HG03060 (cell line): ENCODE measurements around the gene CYB5A.
"Not testable (repeated sequence)": the region's sequence is repeated elsewhere in the genome, so short reads cannot be mapped to it uniquely, and the experiment has no call there.

Experiments used
- ATAC-seq: cut with Tn5 transposase; IDR thresholded peaks from one replicate; pipeline ENCODE4 v1.9.1; 2021; ENCODE audit warnings: low read depth, moderate number of reproducible peaks; ENCODE audit not compliant: unreplicated experiment

CYB5A gene

DNA sequence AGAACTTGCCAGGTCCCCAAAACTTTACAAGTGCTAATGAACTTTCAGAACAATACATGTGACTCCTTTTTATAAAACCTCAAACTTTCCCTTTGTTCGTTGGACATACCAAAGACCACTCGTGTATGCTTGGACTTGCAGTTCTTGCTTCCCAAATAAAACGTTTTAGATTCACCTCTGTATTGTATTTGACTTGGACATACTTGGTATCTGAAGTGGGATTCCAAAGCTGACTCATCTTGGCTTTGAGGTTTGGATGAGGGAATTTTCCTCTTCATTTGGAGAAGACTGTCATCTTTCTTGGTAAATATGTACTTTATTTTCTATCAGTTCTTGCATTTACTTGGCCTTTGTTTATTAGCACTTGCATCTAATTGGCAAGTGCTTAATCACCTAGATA, 8.0 kb upstream of the CYB5A start:
- no peak for ATAC-seq

DNA sequence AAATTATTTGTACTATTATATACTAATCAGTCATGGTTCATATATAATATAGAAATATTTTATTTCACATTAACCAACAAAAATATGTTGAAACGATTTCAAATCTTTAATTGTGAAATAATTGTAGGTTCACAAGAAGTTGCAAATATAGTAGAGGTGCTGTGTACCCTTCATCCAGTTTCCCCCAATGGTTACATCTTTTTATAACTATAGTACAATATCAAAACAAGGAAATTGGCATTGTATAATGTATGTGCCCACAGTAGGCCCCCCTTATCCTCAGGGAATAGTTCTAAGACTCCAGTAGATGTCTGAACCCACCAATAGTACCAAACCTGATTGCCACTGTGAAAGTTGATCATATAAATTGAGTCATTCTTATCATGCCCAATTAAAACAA, 7.4 kb upstream of the CYB5A start:
- no peak for ATAC-seq

DNA sequence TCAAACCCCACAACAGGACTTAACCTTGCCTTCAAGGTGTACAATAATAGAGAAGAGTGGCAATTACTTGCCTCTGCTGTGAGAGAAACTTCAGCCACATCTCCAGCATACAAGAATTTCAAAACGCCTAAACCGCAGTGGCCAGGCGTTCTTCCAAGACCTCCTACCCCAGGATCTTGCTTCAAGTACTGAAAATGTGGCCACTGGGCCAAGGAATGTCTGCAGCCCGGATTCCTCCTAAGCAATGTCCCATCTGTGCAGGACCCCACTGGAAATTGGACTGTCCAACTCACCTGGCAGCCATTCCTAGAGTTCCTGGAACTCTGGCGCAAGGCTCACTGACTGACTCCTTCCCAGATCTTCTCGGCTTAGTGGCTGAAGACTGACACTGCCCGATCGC, 2.8 kb upstream of the CYB5A start:
- no peak for ATAC-seq

DNA sequence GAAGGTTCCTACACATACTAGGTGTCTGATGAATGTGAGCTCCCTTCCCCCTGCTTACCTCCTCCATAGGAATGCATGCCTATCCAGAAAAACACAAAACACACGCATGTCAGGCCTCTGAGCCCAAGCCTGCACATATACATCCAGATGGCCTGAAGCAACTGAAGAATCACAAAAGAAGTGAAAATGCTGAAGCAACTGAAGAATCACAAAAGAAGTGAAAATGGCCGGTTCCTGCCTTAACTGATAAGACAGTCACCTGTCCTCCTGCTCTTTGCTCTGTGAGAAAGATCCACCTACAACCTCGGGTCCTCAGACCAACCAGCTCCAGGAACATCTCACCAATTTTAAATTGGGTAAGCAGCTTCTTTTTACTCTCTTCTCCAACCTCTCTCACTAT, 1.2 kb upstream of the CYB5A start:
- ATAC-seq = not testable (repeated sequence)

DNA sequence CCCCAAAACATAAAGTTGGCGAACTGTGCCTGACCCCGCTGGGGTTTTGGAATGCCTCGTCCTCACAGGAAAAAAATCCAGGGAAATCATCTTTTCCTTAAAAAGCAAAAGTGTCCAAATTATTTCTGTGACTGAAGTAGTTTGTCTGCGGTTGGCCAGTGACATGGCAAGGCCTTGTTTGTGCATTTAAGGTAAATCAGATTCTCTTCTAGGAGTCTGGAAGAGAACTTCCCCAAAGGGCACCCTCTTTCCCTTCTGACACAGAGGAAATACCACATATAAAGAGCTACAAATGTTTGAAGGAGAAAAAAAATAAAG, 737 bp upstream of the CYB5A start:
- ATAC-seq = no peak

DNA sequence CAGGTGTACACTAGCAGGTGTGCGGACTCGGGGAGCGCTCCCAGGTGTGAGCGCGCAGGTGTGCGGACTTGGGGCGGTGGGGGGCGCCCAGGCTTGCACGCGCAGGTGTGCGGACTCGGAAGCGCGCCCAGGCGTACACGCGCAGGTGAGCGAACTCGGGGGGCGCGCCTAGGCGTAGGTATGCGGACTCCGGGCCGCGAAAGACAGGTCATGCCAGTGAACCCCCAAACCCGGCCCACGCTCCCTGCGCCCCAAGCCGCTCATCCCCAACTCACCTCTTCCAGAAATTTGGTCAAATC, 342 bp downstream of the CYB5A start:
- ATAC-seq = no peak

DNA sequence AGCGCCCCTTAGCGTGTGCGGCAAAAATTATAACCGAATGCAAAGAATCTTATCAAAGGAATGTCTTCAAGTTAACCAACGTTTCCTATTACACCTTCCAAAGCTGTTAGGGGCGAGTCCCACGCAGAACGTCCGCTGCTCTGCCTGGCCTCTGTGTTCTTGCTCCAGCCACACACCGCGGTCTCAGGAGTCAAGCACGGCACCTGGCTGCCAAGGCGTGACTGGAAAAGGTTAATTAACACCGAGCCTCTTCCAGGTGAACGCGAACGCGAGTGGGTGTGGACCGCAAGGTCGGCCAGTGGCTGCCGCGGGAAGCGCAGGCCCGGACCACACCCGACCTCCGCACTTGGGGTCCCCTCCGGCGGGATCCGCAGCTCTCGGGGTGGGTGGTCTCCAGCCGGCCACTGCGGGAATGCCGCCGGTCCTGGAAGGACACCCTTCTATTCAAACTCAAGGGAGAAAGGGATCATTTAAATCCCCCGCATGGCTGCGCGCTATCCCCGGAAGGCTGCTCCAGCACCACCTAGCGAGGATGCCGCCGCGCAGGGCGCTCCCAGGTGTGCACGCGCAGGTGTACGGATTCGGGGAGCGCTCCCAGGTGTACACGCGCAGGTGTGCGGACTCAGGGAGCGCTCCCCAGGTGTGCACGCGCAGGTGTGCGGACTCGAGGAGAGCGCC, 830 bp downstream of the CYB5A start:
- no peak for ATAC-seq

DNA sequence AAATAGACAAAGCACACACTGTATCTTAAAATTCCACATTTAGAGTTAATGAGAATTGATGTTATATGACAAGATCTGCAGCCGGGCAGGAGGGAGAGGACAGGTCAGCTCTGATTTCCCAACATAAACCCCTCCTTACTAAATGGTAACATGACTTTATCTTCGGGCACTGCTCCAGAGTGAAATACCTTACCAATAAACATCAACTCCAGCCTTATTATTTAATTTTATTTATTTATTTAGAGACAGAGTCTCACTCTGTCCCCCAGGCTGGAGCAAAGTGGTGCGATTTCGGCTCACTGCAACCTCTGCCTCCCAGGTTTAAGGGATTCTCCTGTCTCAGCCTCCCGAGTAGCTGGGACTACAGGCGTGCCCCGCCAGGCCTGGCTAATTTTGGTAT, 1.7 kb downstream of the CYB5A start:
- no peak for ATAC-seq

DNA sequence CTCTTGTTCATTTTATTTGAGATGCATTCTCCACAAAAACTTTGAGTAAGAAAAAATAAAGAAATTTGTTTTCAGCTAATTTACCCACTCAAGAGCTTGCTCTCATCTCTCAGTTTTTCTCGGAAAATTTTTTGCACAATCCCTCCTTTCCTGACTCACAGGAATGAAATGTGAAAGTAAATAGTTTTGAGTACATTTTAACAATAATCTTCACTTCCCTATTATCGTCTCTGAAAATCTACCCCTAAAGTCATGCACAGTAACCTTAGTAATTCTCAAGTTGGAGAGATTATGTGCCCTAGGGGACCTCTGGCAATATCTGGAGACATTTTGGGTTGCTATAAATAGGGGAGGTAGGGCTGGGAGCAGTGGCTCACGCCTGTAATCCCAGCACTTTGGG, 2.6 kb downstream of the CYB5A start:
- ATAC-seq = no peak

DNA sequence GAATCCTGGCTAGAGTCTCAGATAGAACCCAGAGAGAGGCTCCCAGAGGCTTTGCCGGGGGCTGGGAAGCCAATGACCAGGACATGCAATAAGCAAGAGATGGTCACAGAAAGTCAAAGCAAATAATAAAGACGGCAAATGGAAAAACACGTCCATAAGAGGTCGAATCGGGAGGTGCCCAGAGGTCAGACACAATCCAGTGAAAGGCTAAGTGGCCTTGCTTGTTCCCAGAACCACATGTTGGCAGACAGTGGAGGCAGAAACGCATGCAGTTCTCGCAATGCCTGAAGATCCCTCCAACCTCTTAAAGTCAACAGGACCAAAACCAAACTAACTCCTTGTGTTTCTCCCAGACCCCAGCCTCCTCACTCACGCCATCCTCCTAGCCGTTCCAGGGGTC, 3.0 kb downstream of the CYB5A start:
- no peak for ATAC-seq

DNA sequence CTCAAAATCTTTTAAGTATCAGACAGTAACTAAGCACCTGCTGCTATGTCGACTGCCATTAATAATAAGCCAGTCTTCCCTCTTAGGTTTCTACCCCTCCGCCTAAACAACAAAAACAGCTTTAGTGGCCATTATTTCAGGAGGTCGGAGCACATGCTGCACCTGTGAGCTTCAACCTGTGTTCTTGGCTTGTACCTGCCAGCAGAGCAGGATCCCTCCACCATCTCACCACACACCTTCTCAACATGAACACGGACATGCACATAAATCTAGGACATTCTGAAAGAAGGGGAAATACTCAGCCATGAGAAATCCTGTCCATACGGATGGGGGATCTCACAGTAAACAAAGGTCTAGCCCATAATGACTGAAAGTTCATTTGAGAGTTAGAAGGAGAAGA, 3.7 kb downstream of the CYB5A start:
- no peak for ATAC-seq

DNA sequence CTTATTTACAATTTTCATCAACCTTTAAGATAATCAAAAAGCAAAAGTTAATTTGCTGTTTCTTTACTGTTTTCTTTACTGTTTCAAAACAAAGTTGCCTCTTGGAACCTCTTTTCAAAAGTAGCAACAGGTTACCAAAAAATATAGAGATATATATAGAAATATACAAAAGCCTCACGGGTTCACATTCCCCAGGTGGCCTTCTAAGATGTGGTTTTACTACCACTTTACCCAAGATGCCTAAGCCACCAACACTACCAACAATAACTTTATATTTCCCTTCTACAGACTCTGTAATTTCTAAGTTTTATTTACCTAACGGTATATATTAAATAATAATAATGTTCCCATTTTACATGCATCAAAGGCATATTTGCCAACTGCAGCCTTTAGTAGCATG, 4.9 kb downstream of the CYB5A start:
- ATAC-seq = no peak

DNA sequence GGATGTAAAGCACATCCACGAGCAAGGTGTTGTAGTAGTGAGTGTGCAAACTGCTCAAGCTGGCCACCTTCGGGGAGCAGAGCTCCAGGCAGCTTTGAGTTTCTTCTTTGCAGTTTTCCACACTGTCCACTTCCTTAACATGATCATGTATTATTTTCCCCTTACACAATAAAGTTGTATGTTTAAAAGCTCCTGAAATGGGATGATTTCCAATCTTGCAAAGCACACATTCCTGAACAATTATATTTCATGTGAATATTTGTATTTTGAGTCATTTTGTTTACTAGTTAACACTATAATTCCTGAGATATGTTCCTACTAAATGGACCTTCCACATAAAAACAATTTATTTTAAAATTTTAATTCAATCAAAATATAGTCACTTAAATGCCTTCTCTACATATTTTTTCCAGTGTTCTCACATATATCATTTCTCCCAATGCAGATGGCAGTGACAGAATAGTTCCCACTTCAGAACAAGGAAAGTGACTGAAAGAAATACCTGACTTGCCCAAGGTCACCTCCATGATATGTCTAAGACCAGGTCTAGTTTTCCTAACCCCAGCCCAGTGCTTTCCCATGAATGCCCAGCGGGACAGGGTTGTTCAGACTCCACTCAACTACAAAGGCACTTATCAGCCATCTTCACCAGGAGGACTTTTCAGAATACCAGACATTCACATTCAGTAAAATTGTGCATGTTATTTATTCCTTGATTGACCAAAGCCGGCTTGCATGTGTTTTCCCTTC, 5.5 kb downstream of the CYB5A start:
- no peak for ATAC-seq

DNA sequence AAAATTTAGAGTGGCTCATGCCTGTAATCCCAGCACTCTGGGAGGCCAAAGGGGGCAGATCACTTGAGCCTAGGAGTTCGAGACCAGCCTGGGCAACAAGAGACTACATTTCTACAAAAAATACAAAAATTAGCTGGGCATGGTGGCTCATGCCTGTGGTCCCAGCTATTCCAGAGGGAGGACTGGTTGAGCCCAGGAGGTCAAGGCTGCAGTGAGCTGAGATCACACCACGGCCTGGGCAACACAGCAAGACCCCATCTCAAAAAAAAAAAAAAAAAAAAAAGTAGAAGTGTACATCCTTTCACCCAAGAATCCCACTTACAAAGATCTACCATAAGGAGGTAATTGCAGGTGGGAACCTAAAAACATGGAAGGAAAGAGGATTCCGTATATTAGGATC, 6.2 kb downstream of the CYB5A start:
- not testable (repeated sequence) for ATAC-seq

DNA sequence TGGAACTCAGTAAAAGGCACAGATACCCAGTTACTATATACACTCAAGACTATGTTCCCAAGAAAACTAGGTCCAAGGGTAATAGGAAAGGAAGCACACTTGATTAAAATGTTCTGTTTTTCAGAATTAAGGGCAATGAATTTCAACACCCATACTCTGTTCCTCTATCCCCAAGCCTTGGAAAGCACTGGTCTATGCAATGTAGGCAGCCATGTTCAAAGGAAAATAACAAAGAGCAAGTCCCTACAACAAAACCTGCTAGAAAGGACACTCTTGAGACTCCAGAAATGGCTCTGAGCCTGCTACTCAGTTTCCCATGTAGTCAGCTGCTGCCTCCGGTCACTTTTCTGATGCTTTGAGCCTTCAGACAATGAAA, 6.8 kb downstream of the CYB5A start:
- no peak for ATAC-seq

DNA sequence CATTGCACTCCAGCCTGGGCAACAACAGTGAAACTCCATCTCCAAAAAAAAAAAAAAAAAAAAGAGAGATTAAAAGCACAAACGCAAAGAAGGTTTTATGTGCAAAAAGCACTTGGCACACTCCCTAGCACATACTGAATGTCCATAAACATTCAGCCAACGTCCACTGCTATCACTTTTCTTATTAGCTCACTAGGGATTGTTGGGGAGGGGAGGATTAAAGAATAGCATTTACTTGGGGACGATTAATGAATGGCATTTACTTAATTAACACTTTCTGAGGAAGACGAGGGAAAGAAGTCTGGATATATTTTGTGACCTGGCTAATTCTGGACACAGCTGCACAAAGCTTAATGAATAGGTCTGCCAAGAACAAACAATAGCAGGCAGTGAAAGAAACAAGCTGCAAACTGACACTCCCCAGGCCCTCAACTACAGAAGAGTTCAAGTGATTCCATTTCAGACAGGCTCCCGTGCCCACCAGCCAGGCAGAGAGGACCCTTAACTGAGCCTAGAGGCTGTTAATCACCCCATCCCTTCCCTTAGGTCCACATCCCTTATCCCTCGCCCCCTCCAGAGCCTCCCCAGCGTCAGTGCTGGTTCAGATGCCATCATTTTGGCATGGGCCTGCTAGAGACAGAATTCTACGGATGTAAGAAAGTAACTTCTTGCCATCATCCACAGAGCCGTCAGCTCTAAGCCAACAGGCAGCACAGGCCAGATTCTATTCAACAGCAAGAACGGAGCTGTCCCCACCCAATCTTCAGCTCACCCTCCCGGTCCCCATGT, 7.4 kb downstream of the CYB5A start:
- no peak for ATAC-seq

DNA sequence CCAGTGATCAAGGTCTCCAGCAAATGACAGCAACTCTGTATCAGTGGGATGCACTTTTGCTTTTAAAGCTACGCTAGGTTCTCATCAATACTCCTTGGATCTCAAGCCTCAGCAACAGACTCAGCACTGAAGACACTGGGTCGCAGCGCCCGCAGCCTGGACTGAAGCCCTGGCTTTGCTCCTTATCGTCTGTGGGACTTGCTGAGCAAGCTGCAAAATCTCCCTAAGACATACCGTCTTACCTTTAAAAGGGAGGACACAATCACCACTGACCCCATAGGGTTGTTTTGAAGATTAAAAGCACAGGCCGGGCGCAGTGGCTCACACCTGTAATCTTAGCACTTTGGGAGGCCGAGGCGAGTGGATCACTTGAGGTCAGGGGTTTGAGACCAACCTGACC, 8.1 kb downstream of the CYB5A start:
- no peak for ATAC-seq

DNA sequence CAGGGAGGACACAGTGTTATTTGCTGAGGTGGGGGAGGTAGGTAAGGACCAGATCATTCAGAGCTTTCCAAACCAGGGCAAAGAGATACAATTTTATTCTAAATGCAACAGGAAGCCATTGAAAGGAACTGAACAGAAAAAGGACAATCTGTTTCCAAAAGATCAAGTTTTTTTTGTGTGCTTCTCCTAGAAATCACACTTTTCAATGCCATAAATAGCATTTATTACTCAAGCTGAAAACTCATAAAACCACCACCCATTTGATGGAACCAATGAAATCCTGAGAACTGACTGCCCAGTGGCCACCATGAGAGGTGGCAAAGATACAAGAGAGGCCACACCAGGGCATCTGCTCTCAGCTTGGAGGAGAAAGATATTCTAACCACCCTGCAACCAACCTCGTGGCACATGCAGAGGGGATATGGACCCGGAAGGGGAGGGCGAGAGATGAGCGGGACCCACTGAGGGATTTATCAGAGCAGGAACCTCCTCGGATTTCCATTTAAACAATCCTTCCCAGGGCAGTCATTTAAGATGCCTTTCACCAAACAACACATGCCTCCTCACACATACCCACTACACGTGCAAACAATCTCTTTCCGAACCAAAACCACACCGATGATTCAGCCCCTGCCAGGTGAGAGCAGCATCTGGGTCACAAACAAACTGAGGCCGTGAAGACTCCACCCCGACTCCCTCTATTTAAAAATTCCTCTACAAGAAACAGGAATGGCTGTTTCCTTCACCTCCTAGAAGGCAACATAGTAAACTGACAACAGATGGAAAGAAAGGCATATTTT, 8.8 kb downstream of the CYB5A start:
- no peak for ATAC-seq

DNA sequence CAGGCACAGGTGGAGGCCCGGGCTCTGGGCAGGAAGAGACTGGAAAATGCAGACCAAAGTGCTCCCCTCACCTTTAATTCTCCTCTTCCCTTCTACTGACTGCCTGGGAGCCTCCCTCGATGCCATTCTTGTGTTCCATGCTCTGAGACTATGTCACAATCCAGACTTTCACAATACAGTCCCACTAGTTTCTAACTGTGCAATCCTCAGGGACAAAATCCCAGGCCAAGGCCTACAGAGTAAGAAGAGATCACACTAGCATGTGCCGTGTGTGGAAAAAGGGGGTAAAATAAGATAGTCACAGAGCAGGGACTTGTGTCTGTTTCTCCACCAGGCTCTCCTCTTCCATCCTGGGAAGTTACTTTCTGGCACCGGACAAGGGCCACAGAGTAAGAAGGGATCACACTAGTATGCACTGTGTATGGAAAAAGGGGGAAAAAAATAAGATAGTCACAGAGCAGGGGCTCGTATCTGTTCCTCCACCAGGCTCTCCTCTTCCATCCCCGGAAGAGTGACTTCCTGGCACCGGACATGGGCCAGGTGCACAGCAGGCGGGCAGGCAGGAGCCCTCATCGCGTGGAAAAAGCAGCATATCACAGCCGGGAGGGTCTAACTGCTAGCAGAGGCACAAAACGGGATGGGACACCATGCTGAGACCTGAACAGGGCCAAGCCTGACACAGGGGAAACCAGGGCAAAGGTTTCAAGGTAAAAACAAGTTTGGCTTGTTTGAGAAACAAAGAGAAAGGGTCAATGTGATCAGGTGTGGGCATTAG, 9.6 kb downstream of the CYB5A start:
- ATAC-seq = no peak
